ENCODE measurements around the gene UCP2. TPM values are rescaled to one million over a fixed set of nuclear protein-coding genes. Genes with fewer than 3 reads are reported as not detected.

UCP2 gene
- total and polyA plus RNA-seq, 2 donors (not counting 3 experiments of a cell fraction or from before 2014, with no cell fraction given), result 16.5 to 24.0 TPM

- dilution Hi-C loops (cut with MboI; ENCODE audit: extremely low pct_ligation_motif_present, low sequenced_read_pairs) (no loop called here), intact Hi-C loops (cut with micrococcal nuclease) (no loop called here)
- CTCF ChIA-PET, result no interaction called here
- Histone ChIP-seq H3K9me1 (replicated peaks; ENCODE audit: control insufficient read depth, extremely low read depth, insufficient read depth, low read length) (no peaks in the 10 kb centered on the region), H3K4me1 (ENCODE audit: control insufficient read depth, extremely low read depth, insufficient read depth, low read length) (no peaks in the 10 kb centered on the region), H3K79me2 (ENCODE audit: control insufficient read depth, insufficient read depth, low read length) (no peaks in the 10 kb centered on the region), H2AFZ (ENCODE audit: low read depth, low read length) (no peak overlapping the region), H3K9ac (replicated peaks; ENCODE audit: extremely low read depth, insufficient read depth, low read length) (no peak overlapping the region), H4K20me1 (replicated peaks; ENCODE audit: control insufficient read depth, extremely low read depth, insufficient read depth, low read length) (no peaks in the 10 kb centered on the region), H3K4me3 (replicated peaks in 1 of 3; ENCODE audit: insufficient read depth in 1 of 3, low read depth in 1 of 3, low read length in 3 of 3) (no peak overlapping the region), H3K36me3 (ENCODE audit: control insufficient read depth in 2 of 2, extremely low read depth in 1 of 2, insufficient read depth in 2 of 2, low read length in 2 of 2) (no peaks in the 10 kb centered on the region), H3K9me3 (replicated peaks; ENCODE audit: control insufficient read depth, insufficient read depth, low read length) (no peaks in the 10 kb centered on the region), H3K4me2 (ENCODE audit: insufficient read depth, low read length) (no peak overlapping the region), H3K27ac (ENCODE audit: insufficient read depth, low read depth, low read length) (no peak overlapping the region), H3K27me3 (ENCODE audit: control insufficient read depth in 2 of 2, insufficient read depth in 2 of 2, low read length in 2 of 2) (no peaks in the 10 kb centered on the region)
- POLR2A ChIA-PET, result no interaction called here
- no peak for FAIRE-seq
- BruUV-seq (replicated peaks), result no TSS peak
- DNase-seq (ENCODE audit: low read depth, low spot score), result no peak
- TF ChIP-seq MYC (IDR thresholded peaks at IDR 0.05; ENCODE audit: low read depth, low read length) (no peak), POLR2A (IDR thresholded peaks at IDR 0.05; ENCODE audit: low read depth, low read length) (no peak), POLR2AphosphoS5 (IDR thresholded peaks at IDR 0.05; ENCODE audit: insufficient read depth, low read depth, low read length) (no peak), CTCF (IDR thresholded peaks at IDR 0.05; ENCODE audit: extremely low read depth in 1 of 2, insufficient read depth in 1 of 2, low read depth in 1 of 2, low read length in 2 of 2) (no peak), MAX (IDR thresholded peaks at IDR 0.05; ENCODE audit: insufficient read depth, insufficient read length) (no peak), EZH2 (IDR thresholded peaks at IDR 0.05; ENCODE audit: borderline replicate concordance, low read depth, low read length, severe bottlenecking) (no peak), FOS (IDR thresholded peaks at IDR 0.05; ENCODE audit: borderline replicate concordance, insufficient read depth, low read length) (no peak), JUN (IDR thresholded peaks at IDR 0.05; ENCODE audit: borderline replicate concordance, insufficient read depth, insufficient read length, low read depth) (no peak), GATA2 (IDR thresholded peaks at IDR 0.05; ENCODE audit: insufficient read depth, insufficient read length, low read depth, low read length) (no peak)
Observed at GRCh38 chr11:74005721-74006517, 23.3 kb upstream of the UCP2 start.
